Caki2 (cell line): ENCODE data around the gene GABARAPL1. TPM values are rescaled to one million over a fixed set of nuclear protein-coding genes. Genes with fewer than 3 reads are reported as not detected.
"Not testable (repeated sequence)": the region's sequence is repeated elsewhere in the genome, so short reads cannot be mapped to it uniquely, and the experiment has no call there.

ENCODE experiments used
- DNase-seq: peaks from one replicate; pipeline ENCODE4 v3.0.0-alpha.2; 2015; ENCODE audit warnings: low read depth
- in situ Hi-C: cut with HindIII; loops from 2 replicates; pipeline ENCODE4 v1.10.0; 2016; ENCODE audit warnings: low sequenced_read_pairs, low pct_unique_long_range_greater_than_20kb, mixed read lengths
- total RNA-seq: library from RNA; depleted of rRNA; stranded (reverse); fragments of >200 nt; shearing (Covaris generic); gene quantifications from 2 replicates; pipeline ENCODE4 v1.2.3, GENCODE V29; 2014; ENCODE audit warnings: low replicate concordance

Gene GABARAPL1
- total RNA-seq, 1 experiment from 2014 or later = 160 TPM

- DNase-seq = peak; percentile 65
- in situ Hi-C loops = no loop called here
These were observed 20.8 kb upstream of the GABARAPL1 start for GRCh38 chr12:10191865-10192264.

GRCh38 chr12:10194160-10194670 is 18.5 kb upstream of the GABARAPL1 start:
- in situ Hi-C loops = no loop called here
- no peak for DNase-seq

GRCh38 chr12:10196210-10196609 is 16.5 kb upstream of the GABARAPL1 start:
- in situ Hi-C loops = no loop called here
- no peak for DNase-seq

- in situ Hi-C loops = no loop called here
- no peak for DNase-seq
These were observed 14.8 kb upstream of the GABARAPL1 start for GRCh38 chr12:10197879-10198278.

- DNase-seq, in situ Hi-C loops: not testable (repeated sequence)
These were observed 8.2 kb upstream of the GABARAPL1 start for GRCh38 chr12:10204495-10204894.

GRCh38 chr12:10205220-10205807 is 7.4 kb upstream of the GABARAPL1 start:
- no peak for DNase-seq
- in situ Hi-C loops = no loop called here

GRCh38 chr12:10207136-10207535 is 5.5 kb upstream of the GABARAPL1 start:
- DNase-seq = no peak
- in situ Hi-C loops = no loop called here

GRCh38 chr12:10210225-10210624 is 2.5 kb upstream of the GABARAPL1 start:
- DNase-seq = no peak
- in situ Hi-C loops = no loop called here

- in situ Hi-C loops = no loop called here
- DNase-seq = no peak
These were observed 1.4 kb upstream of the GABARAPL1 start for GRCh38 chr12:10211101-10211939.

- in situ Hi-C loops = no loop called here
- peak; percentile 99 for DNase-seq
These were observed 538 bp upstream of the GABARAPL1 start for GRCh38 chr12:10211940-10212738.

- in situ Hi-C loops = no loop called here
- peak; percentile 62 for DNase-seq
These were observed 775 bp downstream of the GABARAPL1 start for GRCh38 chr12:10213168-10214135.

GRCh38 chr12:10214136-10214894 is 1.6 kb downstream of the GABARAPL1 start:
- in situ Hi-C loops = no loop called here
- DNase-seq = peak; percentile 55

GRCh38 chr12:10214895-10215267 is 2.2 kb downstream of the GABARAPL1 start:
- peak; percentile 81 for DNase-seq
- in situ Hi-C loops = no loop called here

GRCh38 chr12:10215436-10215835 is 2.8 kb downstream of the GABARAPL1 start:
- DNase-seq = no peak
- in situ Hi-C loops = no loop called here

- in situ Hi-C loops = not testable (repeated sequence)
These were observed 3.3 kb downstream of the GABARAPL1 start for GRCh38 chr12:10215946-10216345.

GRCh38 chr12:10218021-10218420 is 5.3 kb downstream of the GABARAPL1 start:
- DNase-seq = no peak
- in situ Hi-C loops = no loop called here

More at GRCh38 chr12:10215946-10216345, 3.3 kb downstream of the GABARAPL1 start:
- not testable (repeated sequence) for DNase-seq
